22Rv1 (cell line): ENCODE results near the gene CAMK4.

Experiments used
- H3K27ac ChIP-seq: fragments of 450-650 bp; 2 replicates; pipeline ENCODE4 v1.5.1; 2017
- CTCF ChIP-seq: fragments of 450-650 bp; IDR thresholded peaks from 2 replicates; pipeline ENCODE4 v1.5.1; 2017; ENCODE audit warnings: mild to moderate bottlenecking
- ZFX ChIP-seq: fragments of 450-650 bp; IDR thresholded peaks from 2 replicates; pipeline ENCODE4 v1.6.1; 2017; ENCODE audit warnings: antibody characterized with exemption, borderline replicate concordance

CAMK4 gene

GRCh38 chr5:111379391-111379816 is 155.2 kb downstream of the CAMK4 start:
- H3K27ac ChIP-seq = no peak overlapping the region
- TF ChIP-seq CTCF = no peak
- no peak for TF ChIP-seq ZFX

- H3K27ac ChIP-seq = no peak overlapping the region
- TF ChIP-seq ZFX (no peak), CTCF (no peak)
Measured at GRCh38 chr5:111383288-111383970, 159.2 kb downstream of the CAMK4 start.

GRCh38 chr5:111384220-111384619 is 160.0 kb downstream of the CAMK4 start:
- H3K27ac ChIP-seq = no peak overlapping the region
- no peak for TF ChIP-seq ZFX

- TF ChIP-seq CTCF = no peak
- no peak for TF ChIP-seq ZFX
- H3K27ac ChIP-seq = no peak overlapping the region
Measured at GRCh38 chr5:111385051-111385450, 160.9 kb downstream of the CAMK4 start.

GRCh38 chr5:111385970-111386831 is 162.0 kb downstream of the CAMK4 start:
- no peak for TF ChIP-seq CTCF
- TF ChIP-seq ZFX = no peak
- H3K27ac ChIP-seq = no peak overlapping the region

GRCh38 chr5:111386832-111387162 is 162.6 kb downstream of the CAMK4 start:
- TF ChIP-seq ZFX (no peak), CTCF (no peak)
- H3K27ac ChIP-seq = no peak overlapping the region

- TF ChIP-seq CTCF (no peak), ZFX (no peak)
- H3K27ac ChIP-seq = no peak overlapping the region
Measured at GRCh38 chr5:111387361-111387760, 163.2 kb downstream of the CAMK4 start.
